Keratinocyte (primary cell): ENCODE results near the gene MS4A7. TPM values are rescaled to one million over a fixed set of nuclear protein-coding genes. Genes with fewer than 3 reads are reported as not detected.

Experiments
- DNase-seq: peaks from one replicate; pipeline ENCODE4 v3.0.0-alpha.2; 2011; ENCODE audit warnings: low read depth, missing footprints, low spot score
- FAIRE-seq: peaks from 2 replicates; lab custom pipeline; 2011; peaks lifted over from hg19 to GRCh38; lab: Jason Lieb, UNC
- H2AFZ ChIP-seq: 2 replicates; pipeline ENCODE4 v1.6.0; 2012; ENCODE audit warnings: low read length, control low read depth, inconsistent platforms; ENCODE audit not compliant: control insufficient read depth
- H3K27ac ChIP-seq: 2 replicates; pipeline ENCODE4 v1.5.1; 2011; ENCODE audit warnings: low read length; ENCODE audit not compliant: control insufficient read depth, insufficient read depth
- H3K27me3 ChIP-seq: 3 replicates; pipeline ENCODE4 v1.6.0; 2011; ENCODE audit warnings: low read length; ENCODE audit not compliant: control insufficient read depth, insufficient read depth; ENCODE audit errors: extremely low read depth
- H3K36me3 ChIP-seq, 2 experiments: 2 replicates in 1 of 2; 3 replicates in 1 of 2; pipeline ENCODE4 v1.5.1; 2011; ENCODE audit warnings: low read length in 2 of 2, mild to moderate bottlenecking in 1 of 2; ENCODE audit not compliant: control insufficient read depth in 2 of 2, insufficient read depth in 2 of 2; ENCODE audit errors: extremely low read depth in 1 of 2
- H3K4me1 ChIP-seq: 3 replicates; pipeline ENCODE4 v1.5.1; 2011; ENCODE audit warnings: low read length; ENCODE audit not compliant: control insufficient read depth, insufficient read depth; ENCODE audit errors: extremely low read depth
- H3K4me2 ChIP-seq: 3 replicates; pipeline ENCODE4 v1.6.0; 2011; ENCODE audit warnings: low read depth, low read length; ENCODE audit not compliant: control insufficient read depth, insufficient read depth; ENCODE audit errors: extremely low read depth
- H3K4me3 ChIP-seq, 3 experiments: fragments of 200-600 bp in 1 of 3; sonication (generic) in 1 of 3; 2 replicates in 2 of 3; 3 replicates in 1 of 3; pipeline ENCODE4 v1.5.1; 2011 to 2016; ENCODE audit warnings: low read length in 3 of 3, mild to moderate bottlenecking in 3 of 3, control low read depth in 2 of 3, inconsistent platforms in 1 of 3, low read depth in 1 of 3, mixed read lengths in 1 of 3, mixed run types in 1 of 3, moderate library complexity in 1 of 3; ENCODE audit not compliant: control insufficient read depth in 2 of 3, insufficient read depth in 2 of 3; ENCODE audit errors: extremely low read depth in 1 of 3
- H3K79me2 ChIP-seq: 2 replicates; pipeline ENCODE4 v1.6.0; 2012; ENCODE audit warnings: low read length; ENCODE audit not compliant: control insufficient read depth, insufficient read depth
- H3K9ac ChIP-seq: 3 replicates; pipeline ENCODE4 v1.6.0; 2011; ENCODE audit warnings: low read length; ENCODE audit not compliant: control insufficient read depth, insufficient read depth; ENCODE audit errors: extremely low read depth
- H3K9me1 ChIP-seq: 3 replicates; pipeline ENCODE4 v1.6.0; 2011; ENCODE audit warnings: low read length; ENCODE audit not compliant: control insufficient read depth, insufficient read depth; ENCODE audit errors: extremely low read depth
- H3K9me3 ChIP-seq: 2 replicates; pipeline ENCODE4 v1.5.1; 2012; ENCODE audit warnings: low read depth, low read length; ENCODE audit not compliant: control insufficient read depth
- H4K20me1 ChIP-seq: 3 replicates; pipeline ENCODE4 v1.6.0; 2011; ENCODE audit warnings: low read length; ENCODE audit not compliant: control insufficient read depth, insufficient read depth; ENCODE audit errors: extremely low read depth
- EZH2 ChIP-seq: IDR thresholded peaks from one replicate; pipeline ENCODE4 v1.6.1; 2012; ENCODE audit warnings: inconsistent platforms, mild to moderate bottlenecking, low read length, moderate library complexity
- dilution Hi-C: fragments of 300-500 bp; cut with MboI; formaldehyde crosslinking; loops from one replicate; pipeline ENCODE4 v1.7.0; 2020; ENCODE audit warnings: low sequenced_read_pairs; ENCODE audit not compliant: extremely low pct_ligation_motif_present
- polyA plus RNA-seq, 5 experiments: library from polyadenylated mRNA; depleted of rRNA in 3 of 5; stranded (reverse) in 3 of 5; stranded (forward) in 1 of 5; unstranded in 1 of 5; fragments of >200 nt; gene quantifications; 1 replicate in 1 of 5; 2 replicates in 3 of 5; 3 replicates in 1 of 5; pipeline versions ENCODE4 v1.2.1 to v1.2.3, GENCODE V29; 2011 to 2012; ENCODE audit warnings: missing spikeins in 2 of 5, low read depth in 1 of 5, low replicate concordance in 1 of 5
- TF ChIP-seq, protein P1 (sequence below), 3 experiments: IDR thresholded peaks in 1 of 3; conservative IDR thresholded peaks in 1 of 3; optimal IDR thresholded peaks in 1 of 3; 2 replicates in 2 of 3; 3 replicates in 1 of 3; pipeline versions ENCODE3 to v1.5.1; 2011; ENCODE audit warnings: low read length in 3 of 3, mild to moderate bottlenecking in 3 of 3, moderate library complexity in 2 of 3, control low read depth in 1 of 3, inconsistent platforms in 1 of 3; ENCODE audit not compliant: insufficient read depth in 2 of 3; ENCODE audit errors: extremely low read depth in 1 of 3

Gene MS4A7
- polyA plus RNA-seq, 1 donor (not counting 4 experiments of a cell fraction or from before 2014, with no cell fraction given), result not detected

DNA sequence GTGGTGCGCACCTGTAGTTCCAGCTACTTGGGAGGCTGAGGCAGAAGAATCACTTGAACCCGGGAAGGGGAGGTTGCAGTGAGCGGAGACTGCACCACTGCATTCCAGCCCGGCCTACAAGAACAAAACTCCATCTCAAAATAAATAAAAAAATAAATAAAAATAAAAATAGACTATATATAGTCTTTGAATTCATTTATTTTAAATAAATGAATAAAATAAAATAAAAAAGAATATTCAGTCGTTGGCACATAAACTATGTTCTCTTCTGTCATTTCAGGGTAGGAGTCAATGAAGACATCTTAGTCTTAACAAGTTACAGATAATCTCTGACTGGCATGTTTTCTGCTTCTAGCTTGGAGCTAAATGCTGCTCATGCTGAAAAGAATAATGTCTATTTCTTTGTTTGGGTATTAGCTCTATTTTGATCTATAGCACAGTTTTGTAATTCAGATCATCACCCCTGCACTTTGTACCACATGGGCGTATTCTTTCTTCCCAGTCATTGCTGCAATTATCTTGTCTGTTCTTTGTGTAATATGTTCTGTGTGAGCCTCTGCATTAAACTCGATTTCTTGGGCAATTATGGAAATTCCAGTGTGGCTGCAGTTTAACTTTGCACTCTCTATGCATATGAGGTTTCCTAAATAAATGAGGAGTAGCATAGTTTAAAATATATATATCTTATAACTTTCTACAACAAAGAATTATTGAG is 16.5 kb downstream of the MS4A7 start:
- H3K79me2 ChIP-seq, result no peaks in the 10 kb centered on the region
- no peak overlapping the region for H3K9ac ChIP-seq
- H3K9me3 ChIP-seq, result no peaks in the 10 kb centered on the region
- H3K9me1 ChIP-seq, result no peaks in the 10 kb centered on the region
- H3K27ac ChIP-seq, result no peak overlapping the region
- H4K20me1 ChIP-seq, result no peaks in the 10 kb centered on the region
- H2AFZ ChIP-seq, result no peak overlapping the region
- no peak for FAIRE-seq
- DNase-seq, result no peak
- dilution Hi-C loops, result no loop called here
- no peak overlapping the region for H3K4me3 ChIP-seq
- H3K4me2 ChIP-seq, result no peak overlapping the region
- H3K36me3 ChIP-seq, result no peaks in the 10 kb centered on the region
- no peaks in the 10 kb centered on the region for H3K4me1 ChIP-seq
- no peaks in the 10 kb centered on the region for H3K27me3 ChIP-seq
- no peak for TF ChIP-seq EZH2
- TF ChIP-seq, protein P1, sequence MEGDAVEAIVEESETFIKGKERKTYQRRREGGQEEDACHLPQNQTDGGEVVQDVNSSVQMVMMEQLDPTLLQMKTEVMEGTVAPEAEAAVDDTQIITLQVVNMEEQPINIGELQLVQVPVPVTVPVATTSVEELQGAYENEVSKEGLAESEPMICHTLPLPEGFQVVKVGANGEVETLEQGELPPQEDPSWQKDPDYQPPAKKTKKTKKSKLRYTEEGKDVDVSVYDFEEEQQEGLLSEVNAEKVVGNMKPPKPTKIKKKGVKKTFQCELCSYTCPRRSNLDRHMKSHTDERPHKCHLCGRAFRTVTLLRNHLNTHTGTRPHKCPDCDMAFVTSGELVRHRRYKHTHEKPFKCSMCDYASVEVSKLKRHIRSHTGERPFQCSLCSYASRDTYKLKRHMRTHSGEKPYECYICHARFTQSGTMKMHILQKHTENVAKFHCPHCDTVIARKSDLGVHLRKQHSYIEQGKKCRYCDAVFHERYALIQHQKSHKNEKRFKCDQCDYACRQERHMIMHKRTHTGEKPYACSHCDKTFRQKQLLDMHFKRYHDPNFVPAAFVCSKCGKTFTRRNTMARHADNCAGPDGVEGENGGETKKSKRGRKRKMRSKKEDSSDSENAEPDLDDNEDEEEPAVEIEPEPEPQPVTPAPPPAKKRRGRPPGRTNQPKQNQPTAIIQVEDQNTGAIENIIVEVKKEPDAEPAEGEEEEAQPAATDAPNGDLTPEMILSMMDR (optimal IDR thresholded peaks at IDR 0.05 in 1 of 3, IDR thresholded peaks at IDR 0.05 in 1 of 3, conservative IDR thresholded peaks at IDR 0.05 in 1 of 3; ENCODE audit: extremely low read depth in 1 of 3, insufficient read depth in 2 of 3, low read length in 3 of 3), result no peak

DNA sequence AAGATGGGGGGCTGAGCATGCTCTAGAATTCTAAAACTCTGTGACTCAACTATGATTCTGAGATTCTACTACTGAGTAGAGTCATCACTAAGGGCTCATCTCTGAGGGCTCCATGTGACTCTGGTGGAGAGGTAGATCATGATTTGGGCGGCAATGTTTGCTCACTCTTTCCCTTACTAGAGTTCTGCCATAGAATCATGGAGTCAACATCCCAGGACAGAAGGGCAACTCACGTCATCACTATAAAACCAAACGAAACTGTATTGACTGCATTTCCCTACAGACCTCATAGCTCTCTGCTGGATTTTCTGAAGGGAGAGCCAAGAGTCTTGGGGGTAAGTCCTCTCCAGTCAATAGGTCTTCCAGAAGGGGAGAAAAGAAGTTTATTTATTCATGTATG is 18.1 kb downstream of the MS4A7 start, which contains the start of gene MS4A14:
TSS of gene MS4A14 (plus strand) at position 78 of the 400 bp plus-strand sequence. CDS start at position 198, 120 bp downstream.
- FAIRE-seq (no peak), DNase-seq (no peak)
- H3K9ac ChIP-seq, result no peak within 1 kb of the TSS
- TF ChIP-seq, protein P1 (optimal IDR thresholded peaks at IDR 0.05 in 1 of 3, IDR thresholded peaks at IDR 0.05 in 1 of 3, conservative IDR thresholded peaks at IDR 0.05 in 1 of 3; ENCODE audit: extremely low read depth in 1 of 3, insufficient read depth in 2 of 3, low read length in 3 of 3), result no peak
- TF ChIP-seq EZH2, result no peak
- H3K79me2 ChIP-seq, result no peaks in the 10 kb centered on the region
- H3K27ac ChIP-seq, result no peak within 1 kb of the TSS
- H3K9me3 ChIP-seq, result no peaks in the 10 kb centered on the region
- dilution Hi-C loops, result no loop called here
- H3K36me3 ChIP-seq, result no peaks in the 10 kb centered on the region
- no peaks in the 10 kb centered on the region for H3K27me3 ChIP-seq
- no peak within 1 kb of the TSS for H3K4me3 ChIP-seq
- no peaks in the 10 kb centered on the region for H4K20me1 ChIP-seq
- no peak within 1 kb of the TSS for H3K4me2 ChIP-seq
- H3K4me1 ChIP-seq, result no peaks in the 10 kb centered on the region
- H2AFZ ChIP-seq, result no peak within 1 kb of the TSS
- no peaks in the 10 kb centered on the region for H3K9me1 ChIP-seq
